Stimulated activated effector memory CD8-positive, alpha-beta T cell treated with anti-CD3 and anti-CD28 coated beads, Interleukin-12 subunit alpha, Interleukin-12 subunit beta, amount 100 ng/mL, for 72 hours (primary cell): ENCODE measurements around the gene KRT14.
"Not testable (repeated sequence)": the region's sequence is repeated elsewhere in the genome, so short reads cannot be mapped to it uniquely, and the experiment has no call there.

ENCODE experiments used
- ATAC-seq: fragments of 150-1000 bp; cut with Tn5 transposase; 2 replicates; pipeline ENCODE4 v1.10.0; 2021
- DNase-seq, 2 donors: peaks; one replicate each; pipeline ENCODE4 v3.0.0; 2021 to 2022; ENCODE audit warnings: low spot score in 2 of 2
- H3K27ac Mint-ChIP-seq: one replicate; pipeline ENCODE4 v1.8.0; 2022; ENCODE audit warnings: mild to moderate bottlenecking, mixed read lengths
- H3K36me3 Mint-ChIP-seq: one replicate; pipeline ENCODE4 v1.8.0; 2022; ENCODE audit warnings: mild to moderate bottlenecking, mixed read lengths
- H3K4me1 Mint-ChIP-seq: one replicate; pipeline ENCODE4 v1.8.0; 2022; ENCODE audit warnings: mixed read lengths
- H3K4me3 Mint-ChIP-seq: one replicate; pipeline ENCODE4 v1.8.0; 2022; ENCODE audit warnings: mild to moderate bottlenecking, mixed read lengths
- H3K9me3 Mint-ChIP-seq: one replicate; pipeline ENCODE4 v1.8.0; 2022; ENCODE audit warnings: mixed read lengths

The KRT14 gene

GRCh38 chr17:41578971-41579370 lies 7.7 kb downstream of the KRT14 start:
- no peak for ATAC-seq
- Mint-ChIP-seq H3K4me3 (no peak overlapping the region), H3K4me1 (no peaks in the 10 kb centered on the region), H3K27ac (no peak overlapping the region), H3K36me3 (no peaks in the 10 kb centered on the region), H3K9me3 (no peaks in the 10 kb centered on the region)
- no peak for DNase-seq

GRCh38 chr17:41578538-41578937 lies 8.2 kb downstream of the KRT14 start:
- no peak for ATAC-seq
- no peaks in the 10 kb centered on the region for H3K36me3 Mint-ChIP-seq
- no peaks in the 10 kb centered on the region for H3K9me3 Mint-ChIP-seq
- H3K4me1 Mint-ChIP-seq, result no peaks in the 10 kb centered on the region
- DNase-seq, result no peak
- H3K4me3 Mint-ChIP-seq, result no peak overlapping the region
- H3K27ac Mint-ChIP-seq, result no peak overlapping the region

DNA sequence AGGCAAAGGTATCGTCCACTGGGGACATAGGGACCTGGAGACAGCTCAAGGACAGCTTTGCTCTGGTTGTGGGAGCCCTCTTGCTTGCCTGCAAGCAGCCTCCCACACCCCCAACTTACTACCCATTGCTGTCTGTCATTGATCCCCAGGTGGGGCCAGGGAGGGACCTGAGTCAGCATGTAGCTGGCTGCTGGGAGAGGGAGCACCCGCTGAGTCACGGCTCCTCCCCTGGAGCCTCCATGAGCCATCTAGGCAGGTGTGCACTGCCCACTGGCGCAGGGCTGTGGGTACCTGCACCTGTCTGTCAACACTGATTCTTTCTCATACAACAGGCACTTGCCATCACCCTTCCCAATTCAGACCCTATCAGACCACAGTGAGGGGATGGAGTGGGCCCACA lies 10.0 kb downstream of the KRT14 start:
- not testable (repeated sequence) for H3K9me3 Mint-ChIP-seq, ATAC-seq, H3K27ac Mint-ChIP-seq, H3K36me3 Mint-ChIP-seq, H3K4me3 Mint-ChIP-seq, H3K4me1 Mint-ChIP-seq, DNase-seq

DNA sequence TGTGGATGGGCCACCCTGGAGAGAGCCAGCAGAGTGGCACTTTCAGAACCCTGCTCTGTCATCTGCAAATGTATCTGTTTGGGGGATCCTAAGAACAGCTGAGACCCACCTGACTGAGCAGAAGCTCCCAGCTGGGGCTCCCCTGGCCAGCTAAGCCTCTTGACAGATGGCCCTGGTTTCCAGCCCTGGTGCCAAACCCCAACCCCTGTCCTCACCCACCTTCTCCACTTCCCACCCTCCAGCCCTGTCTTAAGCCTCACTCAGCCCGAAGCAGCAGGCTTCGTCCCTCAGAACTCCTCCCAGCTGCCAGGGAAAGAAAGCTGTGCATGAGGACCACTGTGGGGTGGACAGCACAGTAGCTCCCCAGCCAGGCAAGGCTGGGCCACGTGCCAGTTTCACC lies 11.4 kb downstream of the KRT14 start:
- Mint-ChIP-seq H3K4me3 (no peak overlapping the region), H3K9me3 (no peaks in the 10 kb centered on the region)
- no peak for ATAC-seq

GRCh38 chr17:41571561-41572434 lies 14.9 kb downstream of the KRT14 start, which contains the start of gene KRT9:
TSS of gene KRT9 (minus strand) at chr17:41572059. CDS start at chr17:41571992, 67 bp downstream.
- Mint-ChIP-seq H3K4me3 (no peak within 1 kb of the TSS), H3K36me3 (no peaks in the 10 kb centered on the region), H3K4me1 (peaks cover 15% of the 10 kb centered on the region), H3K27ac (no peak within 1 kb of the TSS), H3K9me3 (peaks cover 6% of the 10 kb centered on the region)
- DNase-seq (no peak), ATAC-seq (no peak)

More for the DNA sequence above, 11.4 kb downstream of the KRT14 start:
- no peaks in the 10 kb centered on the region for H3K36me3 Mint-ChIP-seq
- H3K27ac Mint-ChIP-seq, result no peak overlapping the region
- DNase-seq, result no peak
- no peaks in the 10 kb centered on the region for H3K4me1 Mint-ChIP-seq

GRCh38 chr17:41567317-41567716 lies 19.4 kb downstream of the KRT14 start:
- ATAC-seq (no peak), DNase-seq (no peak)
- H3K9me3 Mint-ChIP-seq, result peaks cover 6% of the 10 kb centered on the region
- H3K4me3 Mint-ChIP-seq, result no peak overlapping the region
- H3K4me1 Mint-ChIP-seq, result peaks cover 21% of the 10 kb centered on the region
- no peaks in the 10 kb centered on the region for H3K36me3 Mint-ChIP-seq
- H3K27ac Mint-ChIP-seq, result peak overlapping the region; percentile 71

- Mint-ChIP-seq H3K27ac (no peak overlapping the region), H3K9me3 (peaks cover 6% of the 10 kb centered on the region), H3K4me1 (peaks cover 21% of the 10 kb centered on the region), H3K36me3 (no peaks in the 10 kb centered on the region), H3K4me3 (no peak overlapping the region)
- ATAC-seq, result no peak
- no peak for DNase-seq
Measured at GRCh38 chr17:41565338-41565737, 21.4 kb downstream of the KRT14 start.

- DNase-seq, result no peak
- no peak overlapping the region for H3K27ac Mint-ChIP-seq
- no peak for ATAC-seq
- H3K4me3 Mint-ChIP-seq, result no peak overlapping the region
- H3K36me3 Mint-ChIP-seq, result no peaks in the 10 kb centered on the region
- peaks cover 21% of the 10 kb centered on the region for H3K4me1 Mint-ChIP-seq
- H3K9me3 Mint-ChIP-seq, result peaks cover 6% of the 10 kb centered on the region
Measured at GRCh38 chr17:41563607-41564170, 23.0 kb downstream of the KRT14 start.

- ATAC-seq (no peak), DNase-seq (no peak)
- Mint-ChIP-seq H3K27ac (no peak overlapping the region), H3K4me3 (no peak overlapping the region), H3K9me3 (no peaks in the 10 kb centered on the region), H3K36me3 (no peaks in the 10 kb centered on the region), H3K4me1 (peaks cover 5% of the 10 kb centered on the region)
Measured at GRCh38 chr17:41561554-41561953, 25.1 kb downstream of the KRT14 start.

- no peaks in the 10 kb centered on the region for H3K36me3 Mint-ChIP-seq
- no peak overlapping the region for H3K4me3 Mint-ChIP-seq
- no peak overlapping the region for H3K27ac Mint-ChIP-seq
- ATAC-seq, result no peak
- DNase-seq, result no peak
- H3K9me3 Mint-ChIP-seq, result no peaks in the 10 kb centered on the region
- no peaks in the 10 kb centered on the region for H3K4me1 Mint-ChIP-seq
Measured at GRCh38 chr17:41559548-41559947, 27.1 kb downstream of the KRT14 start.

- no peaks in the 10 kb centered on the region for H3K9me3 Mint-ChIP-seq
- peaks cover 7% of the 10 kb centered on the region for H3K4me1 Mint-ChIP-seq
- no peaks in the 10 kb centered on the region for H3K36me3 Mint-ChIP-seq
- H3K27ac Mint-ChIP-seq, result no peak overlapping the region
- ATAC-seq (no peak), DNase-seq (no peak)
- no peak overlapping the region for H3K4me3 Mint-ChIP-seq
Measured at GRCh38 chr17:41556931-41557330, 29.8 kb downstream of the KRT14 start.

DNA sequence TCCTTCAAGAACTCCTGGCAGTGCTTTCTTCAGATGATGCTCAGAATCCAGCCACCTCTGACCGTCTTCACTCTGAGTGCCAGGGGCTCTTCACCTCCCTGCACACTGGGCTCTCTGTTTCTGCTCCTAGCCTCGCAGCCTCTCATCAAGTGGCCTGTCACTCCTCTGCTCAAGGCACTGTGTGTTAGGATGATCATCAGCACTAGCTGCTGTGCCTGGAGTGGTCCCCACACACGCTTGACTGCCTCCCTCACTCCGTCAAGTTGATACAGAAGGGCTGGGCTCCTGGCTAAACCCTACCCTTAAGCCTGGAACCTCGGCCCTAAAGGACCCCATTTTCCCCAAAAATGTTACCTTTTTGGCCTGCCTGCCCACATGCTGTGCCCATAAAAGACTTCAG lies 30.4 kb downstream of the KRT14 start:
- Mint-ChIP-seq H3K36me3 (no peaks in the 10 kb centered on the region), H3K4me3 (no peak overlapping the region), H3K9me3 (no peaks in the 10 kb centered on the region), H3K4me1 (peaks cover 7% of the 10 kb centered on the region), H3K27ac (no peak overlapping the region)
- ATAC-seq (no peak), DNase-seq (no peak)

- Mint-ChIP-seq H3K4me3 (no peak overlapping the region), H3K4me1 (peaks cover 7% of the 10 kb centered on the region), H3K36me3 (no peaks in the 10 kb centered on the region), H3K9me3 (no peaks in the 10 kb centered on the region), H3K27ac (no peak overlapping the region)
- DNase-seq (no peak), ATAC-seq (no peak)
Measured at GRCh38 chr17:41555105-41555887, 31.4 kb downstream of the KRT14 start.

- DNase-seq, result no peak
- no peaks in the 10 kb centered on the region for H3K36me3 Mint-ChIP-seq
- peaks cover 13% of the 10 kb centered on the region for H3K4me1 Mint-ChIP-seq
- H3K9me3 Mint-ChIP-seq, result no peaks in the 10 kb centered on the region
- no peak overlapping the region for H3K27ac Mint-ChIP-seq
- H3K4me3 Mint-ChIP-seq, result no peak overlapping the region
- ATAC-seq, result no peak
Measured at GRCh38 chr17:41553987-41554680, 32.6 kb downstream of the KRT14 start.

DNA sequence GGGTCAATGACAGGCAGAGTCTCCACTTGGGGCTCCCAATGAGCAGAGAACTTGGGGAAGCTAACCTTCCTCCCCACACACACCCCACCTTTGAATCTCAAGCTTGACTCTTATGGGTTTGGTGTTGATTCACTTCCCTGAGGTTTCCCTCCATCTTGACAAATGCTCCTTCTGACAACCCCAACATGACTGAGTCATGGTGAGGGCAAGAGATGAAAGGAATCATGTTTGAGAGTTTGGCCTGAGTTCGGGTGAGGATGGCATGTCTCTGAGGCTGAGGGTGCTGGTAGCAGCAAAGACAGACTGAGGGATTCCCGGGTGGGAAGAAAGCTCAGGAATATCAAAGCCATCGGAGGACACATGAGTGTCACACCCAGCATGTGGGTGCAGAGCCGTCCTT lies 33.5 kb downstream of the KRT14 start:
- H3K4me1 Mint-ChIP-seq, result peaks cover 22% of the 10 kb centered on the region
- no peak overlapping the region for H3K4me3 Mint-ChIP-seq
- DNase-seq, result no peak
- peak; percentile 42 for ATAC-seq
- H3K27ac Mint-ChIP-seq, result no peak overlapping the region
- H3K36me3 Mint-ChIP-seq, result no peaks in the 10 kb centered on the region
- H3K9me3 Mint-ChIP-seq, result no peaks in the 10 kb centered on the region
